GM12865 (cell line): ENCODE results near the gene HPS1.
A peak's percentile ranks its signal among the peaks of the same experiment; 100 is the strongest.
"Not testable (repeated sequence)": the region's sequence is repeated elsewhere in the genome, so short reads cannot be mapped to it uniquely, and the experiment has no call there.

Source experiments
- DNase-seq: peaks from one replicate; pipeline ENCODE4 v3.0.0; 2010; ENCODE audit warnings: low read depth
- H3K4me3 ChIP-seq: 2 replicates; pipeline ENCODE4 v1.5.1; 2011; ENCODE audit warnings: mild to moderate bottlenecking, low read depth, low read length, control low read depth
- CTCF ChIP-seq: IDR thresholded peaks from 2 replicates; pipeline ENCODE4 v1.5.1; 2011; ENCODE audit warnings: low read length, control low read depth, low read depth, inconsistent platforms; ENCODE audit not compliant: insufficient read depth; ENCODE audit errors: missing control alignments

HPS1 gene

GRCh38 chr10:98391578-98391991 lies 55.1 kb downstream of the HPS1 start:
- no peak overlapping the region for H3K4me3 ChIP-seq
- DNase-seq: peak; percentile 68
- no peak for TF ChIP-seq CTCF

GRCh38 chr10:98391065-98391464 lies 55.7 kb downstream of the HPS1 start:
- DNase-seq: peak; percentile 59
- no peak for TF ChIP-seq CTCF
- peak overlapping the region; percentile 11; the same call in 1 of the 2 replicates for H3K4me3 ChIP-seq

DNA sequence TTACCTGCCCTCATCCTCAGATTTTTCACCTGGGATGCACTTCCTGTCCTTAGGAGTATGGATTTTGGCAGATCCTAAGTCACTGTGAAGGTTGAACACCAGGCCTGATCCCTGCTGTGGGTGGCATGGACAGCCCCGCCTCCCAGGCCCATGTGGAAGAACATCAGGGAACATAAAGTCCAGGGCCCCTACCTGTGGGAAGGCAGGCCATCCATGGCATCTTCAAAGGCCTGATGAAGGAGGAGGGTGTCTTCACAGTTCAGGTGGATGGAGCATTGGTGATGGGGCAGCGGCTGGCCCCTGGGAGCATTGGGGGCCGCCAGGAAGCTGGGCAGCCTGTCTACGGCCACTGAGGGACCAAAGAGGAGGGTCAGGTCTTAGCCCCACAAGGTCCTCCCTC lies 56.3 kb downstream of the HPS1 start:
- no peak for TF ChIP-seq CTCF
- no peak overlapping the region for H3K4me3 ChIP-seq
- DNase-seq: no peak

- DNase-seq: no peak
- H3K4me3 ChIP-seq: no peak overlapping the region
- TF ChIP-seq CTCF: no peak
Measured at GRCh38 chr10:98389398-98389797, 57.3 kb downstream of the HPS1 start.

DNA sequence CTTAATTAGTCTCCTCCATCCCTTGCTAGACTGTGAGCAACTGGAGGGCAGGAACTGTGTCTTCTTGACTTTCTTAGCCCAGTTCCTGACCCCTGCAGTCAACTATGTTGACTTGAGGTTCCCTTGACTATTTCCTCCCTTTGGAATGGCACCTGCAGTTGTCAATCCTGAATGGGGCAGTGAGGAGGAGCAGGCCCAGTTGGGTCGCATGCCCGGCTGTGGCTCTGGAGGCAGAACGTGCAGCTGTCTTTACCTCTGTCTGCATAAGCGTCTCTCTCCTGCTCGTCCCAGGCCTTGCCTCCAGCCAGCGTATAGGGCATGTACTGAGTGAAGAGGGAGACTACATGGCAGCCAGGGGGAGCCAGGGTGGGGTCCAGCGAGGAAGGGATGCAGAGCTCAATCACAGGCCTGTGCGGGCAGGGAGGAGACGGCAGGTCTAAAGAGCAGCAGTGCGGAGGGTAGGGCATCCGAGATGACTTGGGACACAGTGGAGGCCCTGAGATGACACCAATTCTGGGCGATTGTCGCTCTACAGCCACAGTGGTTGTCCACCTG lies 58.6 kb downstream of the HPS1 start:
- no peak for TF ChIP-seq CTCF
- DNase-seq: no peak
- no peak overlapping the region for H3K4me3 ChIP-seq

DNA sequence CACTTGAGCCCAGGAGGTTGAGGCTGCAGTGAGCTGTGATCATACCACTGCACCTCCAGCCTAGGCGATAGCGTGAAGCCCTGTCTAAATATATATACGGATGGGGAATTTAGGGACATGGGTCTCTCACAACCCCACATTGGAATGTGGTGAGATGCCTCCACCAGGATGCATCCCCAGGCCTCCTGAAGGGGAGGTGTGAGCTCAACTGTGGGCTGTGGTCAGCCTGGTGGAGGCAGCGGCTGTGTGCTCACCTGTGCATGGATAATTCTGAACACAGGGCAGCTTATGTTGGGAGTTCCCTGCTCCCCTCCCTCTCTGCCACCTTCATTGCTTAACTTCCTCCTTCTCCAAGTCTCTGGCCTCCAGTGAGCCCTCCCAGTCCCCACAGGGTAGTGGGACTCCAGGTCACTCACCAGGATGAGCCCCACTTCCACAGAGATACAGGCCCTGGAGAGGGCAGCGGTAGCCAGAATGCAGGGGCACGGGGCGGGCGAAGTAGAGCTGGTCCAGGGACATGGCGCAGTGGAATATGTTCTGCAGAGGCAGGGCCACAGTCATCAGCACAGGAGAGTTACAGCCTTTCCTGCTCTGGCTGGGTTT lies 62.1 kb downstream of the HPS1 start:
- DNase-seq: no peak
- no peak for TF ChIP-seq CTCF
- H3K4me3 ChIP-seq: no peak overlapping the region

GRCh38 chr10:98383869-98384268 lies 62.9 kb downstream of the HPS1 start:
- no peak overlapping the region for H3K4me3 ChIP-seq
- no peak for DNase-seq
- no peak for TF ChIP-seq CTCF

DNA sequence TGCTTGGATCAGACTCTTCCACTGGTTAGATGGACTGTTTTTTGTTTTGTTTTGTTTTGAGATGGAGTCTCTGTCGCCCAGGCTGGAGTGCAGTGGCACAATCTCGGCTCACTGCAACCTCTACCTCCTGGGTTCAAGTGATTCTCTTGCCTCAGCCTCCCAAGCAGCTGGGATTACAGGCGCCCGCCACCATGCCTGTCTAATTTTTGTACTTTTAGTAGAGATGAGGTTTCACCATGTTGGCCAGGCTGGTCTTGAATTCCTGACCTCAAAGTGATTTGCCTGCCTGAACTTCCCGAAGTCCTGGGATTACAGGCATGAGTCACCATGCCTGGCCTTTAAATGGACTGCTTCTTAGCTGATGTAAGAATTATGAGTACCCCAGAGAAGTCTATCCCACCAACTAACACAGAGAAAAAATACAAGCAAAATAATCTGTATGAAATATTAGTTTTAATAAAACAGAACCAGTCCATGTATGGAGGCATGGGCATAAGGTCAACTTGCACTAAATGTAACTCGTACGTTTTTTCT lies 63.5 kb downstream of the HPS1 start:
- not testable (repeated sequence) for DNase-seq, H3K4me3 ChIP-seq
